NCI-H2196 (cell line): ENCODE data around the gene FADS6.

Source experiments
- DNase-seq: peaks from one replicate; lab custom pipeline; 2025; ENCODE audit not compliant: unreplicated experiment; lab: John Stamatoyannopoulos, UW

The FADS6 gene

GRCh38 chr17:74833501-74834377 lies 59.7 kb downstream of the FADS6 start:
- DNase-seq: no peak

- no peak for DNase-seq
These were observed 61.0 kb downstream of the FADS6 start for GRCh38 chr17:74832421-74832820.

- DNase-seq: no peak
These were observed 61.8 kb downstream of the FADS6 start for GRCh38 chr17:74831444-74832146.

- DNase-seq: no peak
These were observed 62.6 kb downstream of the FADS6 start for GRCh38 chr17:74830861-74831260.

GRCh38 chr17:74827800-74828199 lies 65.6 kb downstream of the FADS6 start:
- no peak for DNase-seq
